Erythroblast (primary cell): ENCODE results near the gene TOP3B.
"Not testable (repeated sequence)": the region's sequence is repeated elsewhere in the genome, so short reads cannot be mapped to it uniquely, and the experiment has no call there.

Source experiments
- DNase-seq, 2 experiments: peaks; one replicate each; lab custom pipeline; 2025; lab: John Stamatoyannopoulos, UW
- GATA1 ChIP-seq: IDR thresholded peaks from 2 replicates; pipeline ENCODE4 v1.6.1; 2011; ENCODE audit warnings: low read depth, mild to moderate bottlenecking, control low read depth, low read length, moderate library complexity
- POLR2A ChIP-seq: IDR thresholded peaks from 2 replicates; pipeline ENCODE4 v1.6.1; 2011; ENCODE audit warnings: mild to moderate bottlenecking, low read length

TOP3B gene

GRCh38 chr22:21944871-21945270 is 37.7 kb downstream of the TOP3B start:
- no peak for DNase-seq
- TF ChIP-seq GATA1 (no peak), POLR2A (no peak)

GRCh38 chr22:21943571-21944448 is 38.8 kb downstream of the TOP3B start:
- TF ChIP-seq POLR2A (no peak), GATA1 (no peak)
- no peak for DNase-seq

- no peak for TF ChIP-seq POLR2A
- TF ChIP-seq GATA1 = no peak
- DNase-seq = peak in 1 of 2 experiments; percentile 25
Measured at GRCh38 chr22:21942407-21943343, 39.9 kb downstream of the TOP3B start.

GRCh38 chr22:21941921-21942320 is 40.7 kb downstream of the TOP3B start:
- TF ChIP-seq GATA1 (no peak), POLR2A (no peak)
- no peak for DNase-seq

GRCh38 chr22:21940521-21940920 is 42.1 kb downstream of the TOP3B start:
- no peak for DNase-seq
- TF ChIP-seq GATA1 (no peak), POLR2A (no peak)

- not testable (repeated sequence) for DNase-seq
Measured at GRCh38 chr22:21939935-21940334, 42.7 kb downstream of the TOP3B start.

GRCh38 chr22:21939461-21939913 is 43.1 kb downstream of the TOP3B start:
- TF ChIP-seq GATA1 = no peak
- DNase-seq = no peak

GRCh38 chr22:21938906-21939305 is 43.7 kb downstream of the TOP3B start:
- TF ChIP-seq GATA1 = no peak
- TF ChIP-seq POLR2A = no peak
- no peak for DNase-seq

- TF ChIP-seq POLR2A = no peak
- TF ChIP-seq GATA1 = no peak
- DNase-seq = peak; percentile 88 to 91
Measured at GRCh38 chr22:21938071-21938822, 44.3 kb downstream of the TOP3B start.

GRCh38 chr22:21937821-21938070 is 44.8 kb downstream of the TOP3B start:
- DNase-seq = no peak
- TF ChIP-seq POLR2A (no peak), GATA1 (no peak)

- no peak for TF ChIP-seq GATA1
- no peak for TF ChIP-seq POLR2A
- no peak for DNase-seq
Measured at GRCh38 chr22:21937041-21937820, 45.4 kb downstream of the TOP3B start.

- TF ChIP-seq GATA1 = no peak
- TF ChIP-seq POLR2A = no peak
- no peak for DNase-seq
Measured at GRCh38 chr22:21936151-21936775, 46.3 kb downstream of the TOP3B start.
